Lower lobe of right lung (tissue), 2 donors: Measurements from ENCODE around the gene NRXN3. TPM values are rescaled to one million over a fixed set of nuclear protein-coding genes. Genes with fewer than 3 reads are reported as not detected.

Source experiments
- ATAC-seq, 2 donors: fragments of 200-7000 bp; cut with Tn5 transposase; one replicate each; pipeline ENCODE4 v1.9.1; 2020 to 2022; ENCODE audit warnings: mild to moderate bottlenecking in 2 of 2, moderate library complexity in 2 of 2
- DNase-seq: peaks from one replicate; pipeline ENCODE4 v3.0.0-alpha.2; 2020
- H3K27ac ChIP-seq: fragments of 200-600 bp; one replicate; pipeline ENCODE4 v1.8.0; 2022
- H3K27me3 ChIP-seq: fragments of 200-600 bp; one replicate; pipeline ENCODE4 v1.8.0; 2022; ENCODE audit warnings: low read depth
- H3K36me3 ChIP-seq: fragments of 200-600 bp; one replicate; pipeline ENCODE4 v1.8.0; 2022; ENCODE audit warnings: mild to moderate bottlenecking
- H3K4me1 ChIP-seq: fragments of 200-600 bp; one replicate; pipeline ENCODE4 v1.8.0; 2022
- H3K4me3 ChIP-seq: fragments of 200-600 bp; one replicate; pipeline ENCODE4 v1.8.0; 2022; ENCODE audit warnings: mild to moderate bottlenecking
- H3K9me3 ChIP-seq: fragments of 200-600 bp; one replicate; pipeline ENCODE4 v1.8.0; 2022
- CTCF ChIP-seq: fragments of 200-600 bp; IDR thresholded peaks from one replicate; pipeline ENCODE4 v1.8.0; 2022; ENCODE audit warnings: antibody characterized with exemption, mild to moderate bottlenecking
- intact Hi-C: fragments of 100-400 bp; cut with DNase I; formaldehyde crosslinking; loops from one replicate; pipeline ENCODE4 v1.11.0; 2022
- total RNA-seq: library from RNA; stranded (reverse); fragmentation: NEBNext Ultra II Directional; extraction: Animal tissue kit (Norgen Biotek cat#: 25700); gene quantifications from one replicate; pipeline ENCODE4 v1.2.1, GENCODE V29; 2021
- donor health status: DM: no; HTN: yes; CAD: no; lungs with severe emphysema.

Gene NRXN3
- total RNA-seq, 1 donor from 2014 or later = 9.0 TPM

- Histone ChIP-seq H3K27me3 (no peaks in the 10 kb centered on the region), H3K9me3 (no peaks in the 10 kb centered on the region), H3K36me3 (no peaks in the 10 kb centered on the region), H3K27ac (no peak overlapping the region), H3K4me1 (no peaks in the 10 kb centered on the region), H3K4me3 (no peak overlapping the region)
- intact Hi-C loops = no loop called here
- no peak for TF ChIP-seq CTCF
- no peak for DNase-seq
- ATAC-seq = no peak
Observed at GRCh38 chr14:78340250-78340649, 170.1 kb downstream of the NRXN3 start.

GRCh38 chr14:78341827-78342389, 171.7 kb downstream of the NRXN3 start:
- DNase-seq = no peak

GRCh38 chr14:78342879-78343278, 172.7 kb downstream of the NRXN3 start:
- intact Hi-C loops = no loop called here
- H3K9me3 ChIP-seq = no peaks in the 10 kb centered on the region
- H3K36me3 ChIP-seq = no peaks in the 10 kb centered on the region
- ATAC-seq (no peak), DNase-seq (no peak)
- H3K4me1 ChIP-seq = no peaks in the 10 kb centered on the region
- H3K27ac ChIP-seq = no peak overlapping the region
- H3K27me3 ChIP-seq = no peaks in the 10 kb centered on the region
- H3K4me3 ChIP-seq = no peak overlapping the region
- TF ChIP-seq CTCF = no peak

More at GRCh38 chr14:78341827-78342389, 171.7 kb downstream of the NRXN3 start:
- H3K4me3 ChIP-seq = no peak overlapping the region
- ATAC-seq = peak; percentile 78 to 90
- intact Hi-C loops = no loop called here
- H3K27me3 ChIP-seq = no peaks in the 10 kb centered on the region
- H3K9me3 ChIP-seq = no peaks in the 10 kb centered on the region
- H3K27ac ChIP-seq = no peak overlapping the region
- no peaks in the 10 kb centered on the region for H3K4me1 ChIP-seq
- no peaks in the 10 kb centered on the region for H3K36me3 ChIP-seq
- TF ChIP-seq CTCF = no peak

GRCh38 chr14:78344290-78344689, 174.1 kb downstream of the NRXN3 start:
- DNase-seq = no peak
- no peak for TF ChIP-seq CTCF
- no peaks in the 10 kb centered on the region for H3K9me3 ChIP-seq
- intact Hi-C loops = no loop called here
- ATAC-seq = no peak
- H3K36me3 ChIP-seq = no peaks in the 10 kb centered on the region
- H3K27me3 ChIP-seq = no peaks in the 10 kb centered on the region
- no peak overlapping the region for H3K27ac ChIP-seq
- no peak overlapping the region for H3K4me3 ChIP-seq
- H3K4me1 ChIP-seq = no peaks in the 10 kb centered on the region

- no peak overlapping the region for H3K4me3 ChIP-seq
- H3K27ac ChIP-seq = no peak overlapping the region
- no peaks in the 10 kb centered on the region for H3K27me3 ChIP-seq
- TF ChIP-seq CTCF = no peak
- ATAC-seq (no peak), DNase-seq (no peak)
- intact Hi-C loops = no loop called here
- no peaks in the 10 kb centered on the region for H3K4me1 ChIP-seq
- no peaks in the 10 kb centered on the region for H3K9me3 ChIP-seq
- no peaks in the 10 kb centered on the region for H3K36me3 ChIP-seq
Observed at GRCh38 chr14:78345131-78345744, 175.1 kb downstream of the NRXN3 start.
